Measurements from ENCODE around the gene DNAJC11. TPM values are rescaled to one million over a fixed set of nuclear protein-coding genes. Genes with fewer than 3 reads are reported as not detected.

Gene DNAJC11
- total RNA-seq, 3 donors from 2014 or later (not counting 1 experiment from before 2014, with no cell fraction given) = 28.7 to 40.1 (median 36.2) TPM

DNA sequence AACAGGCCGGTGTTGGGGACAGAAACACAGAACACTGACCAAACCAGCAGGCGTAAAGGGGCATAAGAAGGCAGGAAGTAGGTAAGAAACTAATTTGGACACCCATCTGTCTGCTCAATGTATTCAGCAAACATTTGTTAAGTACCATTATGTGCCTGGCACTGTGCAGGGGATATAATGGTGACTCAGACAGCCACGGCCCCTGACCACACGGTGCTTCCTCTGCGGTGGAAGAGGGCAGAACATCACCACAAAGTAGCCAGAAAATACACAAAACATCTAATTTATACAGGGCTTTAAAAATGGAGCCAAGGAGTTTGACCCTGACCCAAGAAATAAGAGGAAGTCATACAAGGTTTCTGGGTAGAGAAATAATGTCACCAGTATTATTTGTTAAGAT, 12.9 kb downstream of the DNAJC11 start:
- WGBS (ENCODE audit: insufficient coverage) = 65% methylated on average over 5 of the region's 5 CpGs
- H3K36me3 ChIP-seq (ENCODE audit: control insufficient read depth, insufficient read depth, low read length) = no peaks in the 10 kb centered on the region
- H3K9me3 ChIP-seq (ENCODE audit: control insufficient read depth, insufficient read depth, low read length) = no peaks in the 10 kb centered on the region
- Mint-ChIP-seq H3K4me3 (no peak overlapping the region), H3K36me3 (no peaks in the 10 kb centered on the region), H3K4me1 (peaks cover 16 to 22% of the 10 kb centered on the region in 2 donors), H3K27ac (no peak overlapping the region), H3K9me3 (no peaks in the 10 kb centered on the region), H3K27me3 (ENCODE audit: low read depth in 2 of 2) (no peaks in the 10 kb centered on the region)
- TF ChIP-seq, protein P1, sequence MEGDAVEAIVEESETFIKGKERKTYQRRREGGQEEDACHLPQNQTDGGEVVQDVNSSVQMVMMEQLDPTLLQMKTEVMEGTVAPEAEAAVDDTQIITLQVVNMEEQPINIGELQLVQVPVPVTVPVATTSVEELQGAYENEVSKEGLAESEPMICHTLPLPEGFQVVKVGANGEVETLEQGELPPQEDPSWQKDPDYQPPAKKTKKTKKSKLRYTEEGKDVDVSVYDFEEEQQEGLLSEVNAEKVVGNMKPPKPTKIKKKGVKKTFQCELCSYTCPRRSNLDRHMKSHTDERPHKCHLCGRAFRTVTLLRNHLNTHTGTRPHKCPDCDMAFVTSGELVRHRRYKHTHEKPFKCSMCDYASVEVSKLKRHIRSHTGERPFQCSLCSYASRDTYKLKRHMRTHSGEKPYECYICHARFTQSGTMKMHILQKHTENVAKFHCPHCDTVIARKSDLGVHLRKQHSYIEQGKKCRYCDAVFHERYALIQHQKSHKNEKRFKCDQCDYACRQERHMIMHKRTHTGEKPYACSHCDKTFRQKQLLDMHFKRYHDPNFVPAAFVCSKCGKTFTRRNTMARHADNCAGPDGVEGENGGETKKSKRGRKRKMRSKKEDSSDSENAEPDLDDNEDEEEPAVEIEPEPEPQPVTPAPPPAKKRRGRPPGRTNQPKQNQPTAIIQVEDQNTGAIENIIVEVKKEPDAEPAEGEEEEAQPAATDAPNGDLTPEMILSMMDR (IDR thresholded peaks at IDR 0.05) = no peak
- H3K27ac ChIP-seq (ENCODE audit: low read length) = no peak overlapping the region
- no peaks in the 10 kb centered on the region for H3K4me1 ChIP-seq (ENCODE audit: control insufficient read depth, insufficient read depth, low read length)
- H3K4me3 ChIP-seq (ENCODE audit: low read length) = no peak overlapping the region
- ATAC-seq (no peak), DNase-seq (no peak)
- intact Hi-C loops (cut with micrococcal nuclease) = no loop called here
- H3K27me3 ChIP-seq (ENCODE audit: control insufficient read depth, insufficient read depth, low read length) = no peaks in the 10 kb centered on the region

DNA sequence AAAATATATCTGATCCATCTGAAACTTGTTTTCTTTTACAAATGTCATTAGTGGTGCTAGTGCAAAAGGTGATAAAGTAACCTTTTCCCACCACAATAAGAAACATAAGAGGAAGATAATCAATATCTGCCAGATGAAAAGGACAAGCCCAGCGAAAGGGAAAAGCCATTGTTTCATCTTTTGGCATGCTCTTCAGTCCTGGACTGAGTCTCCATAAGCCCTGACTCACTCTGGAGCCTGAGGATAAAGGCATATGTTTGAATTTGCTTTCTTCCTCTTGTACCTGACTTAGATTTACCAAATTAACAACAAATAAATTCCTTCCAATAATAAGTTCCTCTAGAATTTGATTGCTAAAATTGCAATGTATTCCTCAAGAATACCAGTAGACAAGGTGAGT, 13.6 kb downstream of the DNAJC11 start:
- intact Hi-C loops (cut with micrococcal nuclease) = no loop called here
- no peaks in the 10 kb centered on the region for H3K36me3 ChIP-seq (ENCODE audit: control insufficient read depth, insufficient read depth, low read length)
- H3K36me3 Mint-ChIP-seq = no peaks in the 10 kb centered on the region
- no peaks in the 10 kb centered on the region for H3K4me1 ChIP-seq (ENCODE audit: control insufficient read depth, insufficient read depth, low read length)
- TF ChIP-seq, protein P1 (IDR thresholded peaks at IDR 0.05) = no peak
- 100% methylated on average over 1 of the region's 1 CpG for WGBS (ENCODE audit: insufficient coverage)
- H3K9me3 Mint-ChIP-seq = no peaks in the 10 kb centered on the region
- H3K27me3 Mint-ChIP-seq (ENCODE audit: low read depth in 2 of 2) = no peaks in the 10 kb centered on the region
- H3K4me3 ChIP-seq (ENCODE audit: low read length) = no peak overlapping the region
- DNase-seq (no peak), ATAC-seq (no peak)
- H3K9me3 ChIP-seq (ENCODE audit: control insufficient read depth, insufficient read depth, low read length) = no peaks in the 10 kb centered on the region
- no peak overlapping the region for H3K27ac Mint-ChIP-seq
- no peak overlapping the region for H3K4me3 Mint-ChIP-seq
- no peak overlapping the region for H3K27ac ChIP-seq (ENCODE audit: low read length)
- no peaks in the 10 kb centered on the region for H3K27me3 ChIP-seq (ENCODE audit: control insufficient read depth, insufficient read depth, low read length)
- peaks cover 16 to 22% of the 10 kb centered on the region in 2 donors for H3K4me1 Mint-ChIP-seq

DNA sequence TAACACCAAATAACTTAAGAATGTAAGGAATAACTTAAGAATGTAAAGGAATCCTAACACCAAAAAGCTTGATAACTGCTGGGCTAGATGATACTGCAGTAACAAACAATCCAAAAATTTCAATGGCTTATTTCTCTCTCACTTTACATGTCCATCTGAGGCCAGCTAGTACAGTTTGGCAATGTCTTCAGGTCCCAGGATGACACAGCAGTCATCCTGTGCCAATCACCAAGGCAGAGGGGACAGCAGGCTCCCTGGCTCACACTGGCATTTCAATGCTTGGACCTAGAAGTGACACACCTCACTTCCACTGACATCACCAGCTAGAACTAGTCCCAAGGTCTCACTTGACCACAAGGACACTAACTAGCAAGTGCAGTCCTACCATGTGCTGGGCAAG, 15.3 kb downstream of the DNAJC11 start:
- TF ChIP-seq, protein P1 (IDR thresholded peaks at IDR 0.05) = no peak

DNA sequence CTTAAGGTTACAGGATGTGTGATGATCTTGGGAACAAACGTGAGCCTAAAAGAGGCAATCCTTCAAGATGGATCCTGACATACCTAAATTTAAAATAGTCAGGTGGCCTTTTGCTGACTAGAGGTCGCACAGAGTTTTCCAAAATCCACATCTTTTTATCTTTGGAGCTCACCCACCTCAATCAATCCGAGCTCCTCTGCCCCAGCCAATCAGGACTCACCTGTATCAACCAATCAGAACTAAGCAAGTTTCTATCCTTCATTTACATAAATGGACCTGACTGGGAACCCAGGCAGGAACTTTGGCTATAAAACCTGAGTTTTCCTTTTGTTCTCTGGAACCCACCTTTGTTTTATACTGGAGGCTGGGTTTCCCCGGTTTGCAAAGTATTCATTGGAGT, 16.2 kb downstream of the DNAJC11 start:
- no peak overlapping the region for H3K27ac Mint-ChIP-seq
- ATAC-seq = no peak
- no peak overlapping the region for H3K4me3 ChIP-seq (ENCODE audit: low read length)
- H3K27ac ChIP-seq (ENCODE audit: low read length) = no peak overlapping the region
- peaks cover 16 to 17% of the 10 kb centered on the region in 2 donors for H3K4me1 Mint-ChIP-seq
- no peak for DNase-seq
- H3K27me3 ChIP-seq (ENCODE audit: control insufficient read depth, insufficient read depth, low read length) = no peaks in the 10 kb centered on the region
- no peaks in the 10 kb centered on the region for H3K9me3 ChIP-seq (ENCODE audit: control insufficient read depth, insufficient read depth, low read length)
- no peaks in the 10 kb centered on the region for H3K36me3 Mint-ChIP-seq
- TF ChIP-seq, protein P1 (IDR thresholded peaks at IDR 0.05) = no peak
- WGBS (ENCODE audit: insufficient coverage) = 94% methylated on average over 3 of the region's 4 CpGs
- H3K36me3 ChIP-seq (ENCODE audit: control insufficient read depth, insufficient read depth, low read length) = peaks cover 1% of the 10 kb centered on the region
- intact Hi-C loops (cut with micrococcal nuclease) = no loop called here
- no peak overlapping the region for H3K4me3 Mint-ChIP-seq
- H3K27me3 Mint-ChIP-seq (ENCODE audit: low read depth in 2 of 2) = no peaks in the 10 kb centered on the region
- H3K4me1 ChIP-seq (ENCODE audit: control insufficient read depth, insufficient read depth, low read length) = no peaks in the 10 kb centered on the region
- H3K9me3 Mint-ChIP-seq = no peaks in the 10 kb centered on the region

More for the DNA sequence above, 15.3 kb downstream of the DNAJC11 start:
- Histone ChIP-seq H3K4me1 (ENCODE audit: control insufficient read depth, insufficient read depth, low read length) (no peaks in the 10 kb centered on the region), H3K36me3 (ENCODE audit: control insufficient read depth, insufficient read depth, low read length) (no peaks in the 10 kb centered on the region), H3K4me3 (ENCODE audit: low read length) (no peak overlapping the region), H3K9me3 (ENCODE audit: control insufficient read depth, insufficient read depth, low read length) (no peaks in the 10 kb centered on the region), H3K27ac (ENCODE audit: low read length) (no peak overlapping the region), H3K27me3 (ENCODE audit: control insufficient read depth, insufficient read depth, low read length) (no peaks in the 10 kb centered on the region)
- Mint-ChIP-seq H3K9me3 (no peaks in the 10 kb centered on the region), H3K27me3 (ENCODE audit: low read depth in 2 of 2) (no peaks in the 10 kb centered on the region), H3K27ac (no peak overlapping the region), H3K4me1 (peaks cover 16 to 17% of the 10 kb centered on the region in 2 donors), H3K36me3 (no peaks in the 10 kb centered on the region), H3K4me3 (no peak overlapping the region)
- no peak for ATAC-seq
- intact Hi-C loops (cut with micrococcal nuclease) = no loop called here
- DNase-seq = no peak

Measured in natural killer cell (primary cell).